GM21576 (cell line): ENCODE measurements around the gene PTPMT1.
"Not testable (repeated sequence)": the region's sequence is repeated elsewhere in the genome, so short reads cannot be mapped to it uniquely, and the experiment has no call there.

ENCODE experiments used
- ATAC-seq: cut with Tn5 transposase; IDR thresholded peaks from one replicate; pipeline ENCODE4 v1.9.1; 2021; ENCODE audit warnings: mild to moderate bottlenecking, moderate library complexity; ENCODE audit not compliant: unreplicated experiment

PTPMT1 gene, protein sequence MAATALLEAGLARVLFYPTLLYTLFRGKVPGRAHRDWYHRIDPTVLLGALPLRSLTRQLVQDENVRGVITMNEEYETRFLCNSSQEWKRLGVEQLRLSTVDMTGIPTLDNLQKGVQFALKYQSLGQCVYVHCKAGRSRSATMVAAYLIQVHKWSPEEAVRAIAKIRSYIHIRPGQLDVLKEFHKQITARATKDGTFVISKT

DNA sequence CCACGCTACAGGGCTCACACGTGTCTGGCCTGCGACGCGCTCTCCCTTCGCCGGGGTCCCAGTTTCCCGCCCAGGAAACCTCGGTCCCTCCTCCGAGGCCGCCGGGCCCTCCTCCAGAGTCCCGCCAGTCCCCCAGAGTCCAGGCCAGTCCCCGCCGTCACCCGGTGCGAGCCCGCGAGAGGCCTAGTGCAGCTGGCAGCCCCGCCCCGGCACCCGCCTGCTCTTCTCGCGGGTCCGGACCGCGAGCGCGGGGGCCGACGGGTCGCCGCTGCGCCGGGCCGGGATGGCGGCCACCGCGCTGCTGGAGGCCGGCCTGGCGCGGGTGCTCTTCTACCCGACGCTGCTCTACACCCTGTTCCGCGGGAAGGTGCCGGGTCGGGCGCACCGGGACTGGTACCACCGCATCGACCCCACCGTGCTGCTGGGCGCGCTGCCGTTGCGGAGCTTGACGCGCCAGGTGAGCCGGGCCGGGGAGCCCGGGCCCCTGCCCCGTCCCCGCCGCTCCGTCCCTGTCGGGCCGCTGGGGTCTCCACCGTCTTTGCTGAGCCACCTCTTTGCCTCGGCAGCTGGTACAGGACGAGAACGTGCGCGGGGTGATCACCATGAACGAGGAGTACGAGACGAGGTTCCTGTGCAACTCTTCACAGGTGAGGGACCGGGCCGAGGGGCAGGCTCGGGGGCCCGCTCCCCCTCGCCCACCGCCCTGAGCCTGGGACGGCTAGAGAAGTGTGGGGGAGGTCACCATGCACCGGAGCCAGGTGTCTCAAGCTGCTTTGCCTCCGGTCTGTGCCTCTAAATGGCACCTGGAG, at the start of gene PTPMT1:
PTPMT1 (plus strand) TSS at position 260 of the 809 bp plus-strand sequence; CDS start at position 284, 24 bp downstream.
- ATAC-seq: peak; percentile 82

DNA sequence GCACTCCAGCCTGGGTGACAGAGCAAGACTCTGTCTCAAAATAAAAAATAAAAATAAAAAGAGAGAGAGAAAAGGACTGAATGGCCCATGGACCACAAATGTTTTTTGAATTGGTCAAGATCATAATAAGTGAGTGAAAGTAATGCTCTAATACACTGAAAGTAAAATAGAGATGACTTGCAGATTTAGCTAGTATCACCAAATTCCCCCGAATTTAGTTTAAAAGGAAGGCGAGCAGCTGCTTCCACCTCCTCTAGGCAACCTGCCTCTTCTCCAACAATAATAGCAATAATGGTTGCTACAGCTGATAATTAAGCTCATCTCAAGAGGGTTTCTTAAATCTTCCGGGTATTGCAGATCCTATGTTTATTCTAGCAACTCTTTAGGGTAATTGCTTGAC, 49.2 kb upstream of the PTPMT1 start:
- no peak for ATAC-seq

DNA sequence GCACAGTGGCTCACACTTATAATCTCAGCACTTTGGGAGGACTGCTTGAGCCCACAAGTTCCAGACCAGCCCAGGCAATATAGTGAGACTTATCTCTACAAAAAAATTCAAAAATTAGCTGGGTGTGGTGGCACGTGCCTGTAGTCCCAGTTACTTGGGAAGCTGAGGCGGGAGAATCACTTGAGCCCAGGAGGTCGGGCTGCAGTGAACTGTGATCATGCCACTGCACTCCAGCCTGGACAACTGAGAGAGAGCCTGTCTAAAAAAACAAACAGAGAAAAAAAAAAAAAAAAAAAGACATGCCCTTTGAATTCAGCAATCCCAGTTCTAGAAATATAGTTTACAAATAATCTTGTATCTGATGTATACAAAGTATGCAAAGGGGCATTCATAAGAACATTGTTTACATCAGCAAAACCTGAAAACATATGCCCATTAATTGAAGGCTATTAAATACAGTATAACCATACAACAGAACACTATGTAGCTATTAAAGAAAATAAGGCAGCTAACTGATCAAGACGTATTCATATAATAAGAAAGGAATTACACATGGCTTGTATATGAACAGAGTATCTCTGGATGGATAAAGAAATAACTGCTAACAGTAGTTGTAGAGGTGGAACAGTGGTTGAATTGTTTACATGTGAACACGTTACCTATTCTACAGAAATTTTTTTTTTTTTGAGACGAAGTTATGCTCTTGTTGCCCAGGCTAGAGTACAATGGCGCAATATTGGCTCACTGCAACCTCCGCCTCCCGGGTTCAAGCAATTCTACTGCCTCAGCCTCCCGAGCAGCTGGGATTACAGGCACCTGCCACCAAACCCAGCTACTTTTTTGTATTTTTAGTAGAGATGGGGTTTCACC, 48.2 kb upstream of the PTPMT1 start:
- ATAC-seq: no peak

DNA sequence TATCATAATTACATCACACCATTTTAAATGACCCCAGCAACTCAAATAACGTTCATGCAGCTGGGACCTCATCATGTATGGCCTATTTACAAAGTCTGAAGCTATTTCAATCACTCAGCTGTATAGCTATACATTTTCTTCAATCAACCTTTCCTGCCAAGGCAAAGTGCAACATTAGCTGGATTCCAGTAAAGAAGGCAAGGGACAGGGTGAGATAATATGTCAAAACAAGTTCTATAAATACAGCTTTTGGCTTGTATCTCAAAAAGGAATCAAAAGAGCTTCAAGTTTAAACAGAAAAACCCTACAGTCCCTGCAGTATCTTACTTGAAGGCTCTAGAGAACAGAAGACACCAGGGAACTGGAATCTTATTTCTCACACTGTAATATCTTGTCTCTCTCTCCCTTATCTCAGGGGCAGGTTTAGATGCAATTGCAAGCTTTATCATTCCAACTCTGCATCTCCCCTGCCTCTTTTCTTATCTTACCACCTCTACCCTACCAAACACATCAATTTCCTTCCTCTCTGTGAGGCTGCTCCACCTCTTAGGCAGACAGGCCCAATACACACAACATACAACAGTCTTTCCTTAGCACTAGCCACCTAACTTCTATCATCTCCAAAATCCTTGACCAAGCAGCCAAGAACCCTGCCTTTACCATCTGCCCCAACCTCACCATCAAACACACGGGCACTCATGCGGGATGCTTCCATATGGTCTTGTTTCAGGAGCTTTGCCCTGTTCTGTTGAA, 47.0 kb upstream of the PTPMT1 start:
- no peak for ATAC-seq

DNA sequence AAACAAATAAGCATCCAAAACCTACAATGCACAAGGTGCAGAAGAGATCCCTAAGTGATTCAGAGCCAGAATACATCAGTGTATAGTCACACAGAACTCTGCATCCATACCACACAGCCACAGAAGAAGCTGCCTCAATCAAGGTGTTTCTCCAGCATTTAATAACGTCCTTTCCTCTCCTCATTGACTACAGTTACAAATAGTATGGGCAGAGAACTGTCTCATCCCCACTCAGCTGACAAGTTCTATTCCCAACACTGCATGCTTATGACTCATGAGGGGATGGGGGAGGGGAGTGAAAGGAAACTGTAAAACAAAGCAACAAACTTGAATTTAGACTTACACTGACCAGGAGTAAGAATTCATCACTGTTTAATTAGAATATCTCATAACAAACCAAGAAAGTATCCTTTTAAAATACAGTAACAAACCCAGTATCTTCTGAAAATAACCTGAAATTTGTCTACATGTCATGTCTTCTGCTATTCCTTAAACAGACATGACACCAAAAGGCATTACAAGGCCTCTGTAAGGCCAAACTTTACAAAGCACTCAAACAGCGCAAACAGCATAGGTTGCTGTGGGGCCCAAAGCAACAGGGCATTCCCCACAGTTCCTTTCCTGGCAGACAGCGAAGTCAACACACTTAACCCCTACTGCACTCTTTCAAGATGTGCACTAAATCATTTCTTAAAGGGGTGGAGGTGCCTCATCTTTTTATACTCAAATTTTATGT, 41.7 kb upstream of the PTPMT1 start:
- ATAC-seq: peak; percentile 56

DNA sequence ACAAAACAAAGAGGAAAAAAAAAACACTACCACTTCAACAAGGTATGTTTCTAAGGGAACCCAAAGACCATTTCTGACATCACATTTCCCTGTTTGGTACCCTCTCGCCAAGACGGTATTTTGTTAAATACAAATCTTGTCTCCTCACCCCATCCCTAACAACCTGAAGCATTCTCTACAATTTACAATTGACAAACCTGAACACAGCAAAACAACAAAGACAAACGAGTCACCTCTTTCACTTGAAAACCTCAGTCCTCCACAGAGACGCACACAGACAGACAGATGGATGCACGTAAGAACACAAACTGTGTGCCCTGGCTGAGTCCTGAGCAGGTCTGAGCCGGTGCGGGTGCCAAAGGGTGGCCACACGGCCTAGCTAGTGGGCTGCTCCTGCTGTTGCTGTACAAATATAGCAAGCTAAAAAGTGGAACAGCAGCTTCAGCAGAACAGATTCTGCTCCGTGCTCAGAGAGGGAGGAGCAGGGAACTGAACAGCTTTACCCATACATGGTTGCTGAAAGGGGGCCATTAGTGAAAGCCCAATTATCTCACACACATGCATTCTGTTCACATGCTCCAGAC, 41.0 kb upstream of the PTPMT1 start:
- ATAC-seq: no peak

DNA sequence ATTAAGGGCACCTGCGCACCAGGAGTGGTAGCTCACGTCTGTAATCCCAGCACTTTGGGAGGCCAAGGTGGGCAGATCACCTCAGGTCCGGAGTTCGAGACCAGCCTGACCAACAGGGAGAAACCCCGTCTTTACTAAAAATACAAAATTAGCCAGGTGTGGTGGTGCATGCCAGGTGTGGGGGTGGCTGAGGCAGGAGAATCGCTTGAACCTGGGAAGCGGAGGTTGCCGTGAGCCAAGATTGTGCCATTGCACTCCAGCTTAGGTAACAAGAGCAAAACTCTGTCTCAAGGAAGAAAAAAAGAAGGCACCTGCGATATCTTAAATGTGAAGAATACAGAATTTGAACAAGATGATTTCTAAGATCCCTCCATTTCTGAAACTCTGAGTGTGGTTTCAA, 39.4 kb upstream of the PTPMT1 start:
- ATAC-seq: not testable (repeated sequence)

DNA sequence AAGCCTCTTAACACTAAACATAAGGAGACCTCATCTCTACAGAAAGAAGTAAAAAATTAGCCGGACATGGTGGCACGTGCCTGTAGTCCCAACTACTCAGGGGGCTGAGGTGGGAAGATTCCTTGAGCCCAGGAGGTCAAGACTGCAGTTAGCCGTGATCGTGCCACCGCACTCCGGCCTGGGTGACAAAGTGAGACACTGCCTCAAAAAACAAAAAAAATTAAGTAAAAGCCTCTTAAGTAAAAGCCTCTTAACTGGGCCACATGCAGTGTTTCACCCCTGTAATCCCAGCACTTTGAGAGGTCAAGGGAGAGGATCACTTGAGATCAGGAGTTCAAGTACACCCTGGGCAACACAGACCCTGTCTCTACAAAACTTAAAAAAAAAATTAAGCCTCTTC, 38.2 kb upstream of the PTPMT1 start:
- ATAC-seq: no peak

DNA sequence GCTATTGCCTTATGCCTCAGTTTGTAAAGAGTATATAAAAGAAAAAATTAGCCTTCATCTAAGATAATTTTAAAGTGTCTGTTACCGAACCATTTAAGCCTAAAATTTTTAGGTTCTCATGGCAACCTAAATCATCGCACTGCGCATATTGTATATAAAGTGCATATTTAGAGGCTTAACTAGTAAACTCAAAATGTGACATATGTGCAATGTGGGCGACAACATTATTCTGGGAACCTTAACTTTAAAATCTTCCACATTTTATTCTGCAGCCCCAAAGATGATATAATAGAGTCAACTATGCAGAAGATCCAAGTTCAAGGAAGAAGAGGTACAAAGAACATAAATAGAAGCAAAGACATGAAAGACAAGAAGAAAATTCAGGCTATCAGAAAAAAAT, 35.4 kb upstream of the PTPMT1 start:
- no peak for ATAC-seq

DNA sequence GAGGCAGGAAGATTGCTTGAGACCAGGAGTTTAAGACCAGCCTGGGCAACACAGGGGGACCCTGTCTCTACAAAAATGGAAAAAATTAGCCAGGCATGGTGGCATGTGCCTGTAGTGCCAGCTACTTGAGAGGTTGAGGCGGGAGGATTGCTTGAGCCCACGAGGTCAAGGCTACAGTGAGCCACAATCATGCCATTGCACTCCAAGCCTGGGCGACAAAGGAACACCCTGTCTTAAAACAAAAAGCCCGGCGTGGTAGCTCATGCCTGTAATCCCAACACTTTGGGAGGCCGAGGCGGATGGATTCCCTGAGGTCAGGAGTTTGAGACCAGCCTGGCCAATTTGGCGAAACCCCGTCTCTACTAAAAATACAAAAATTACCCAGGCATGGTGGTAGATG, 34.7 kb upstream of the PTPMT1 start:
- not testable (repeated sequence) for ATAC-seq

DNA sequence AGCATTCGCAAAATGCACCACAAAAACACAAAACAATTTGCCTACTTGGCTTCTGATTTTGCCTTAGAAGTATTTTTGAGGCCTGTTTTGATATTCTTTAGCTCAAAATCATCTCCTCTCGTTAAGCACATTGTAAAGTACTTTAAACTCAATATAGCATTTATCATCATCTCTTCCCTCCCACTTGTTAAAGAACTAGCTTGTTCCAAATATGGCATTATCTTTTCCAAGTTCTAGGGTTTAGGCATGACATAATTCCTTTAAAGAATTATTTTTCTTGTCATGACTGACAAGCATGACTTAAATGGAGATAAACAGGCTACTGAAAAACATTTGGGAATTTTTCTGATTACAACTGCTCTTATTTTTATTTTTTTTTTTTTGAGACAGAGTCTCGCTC, 33.7 kb upstream of the PTPMT1 start:
- no peak for ATAC-seq

DNA sequence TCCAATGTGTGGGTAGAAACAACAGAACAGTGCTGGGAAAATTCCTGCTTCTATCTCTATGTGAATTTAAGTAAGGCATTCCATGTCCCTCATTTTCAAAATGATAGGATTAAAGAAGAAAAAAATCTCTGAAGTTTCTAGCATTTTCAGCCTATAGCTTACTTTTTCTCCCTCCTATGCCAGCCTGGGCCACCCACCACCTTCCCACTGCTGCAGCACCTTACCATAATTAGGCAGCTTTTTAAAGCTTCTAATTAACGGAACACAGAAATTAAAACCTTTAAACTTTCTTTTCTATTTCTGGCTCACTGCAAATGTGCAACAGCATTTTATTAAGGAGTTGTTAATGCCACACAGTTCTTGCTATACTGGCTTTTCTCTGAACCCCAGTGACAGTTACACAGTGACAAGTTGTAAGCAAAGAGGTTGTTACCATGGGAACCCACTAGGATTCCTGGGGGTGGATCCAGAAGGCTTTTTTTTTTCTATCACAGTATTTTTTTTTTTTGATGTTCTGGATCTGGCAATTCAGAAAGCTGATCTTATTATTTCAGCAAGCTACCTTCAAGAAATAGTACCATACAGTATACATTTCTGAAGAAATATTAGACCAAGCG, 32.7 kb upstream of the PTPMT1 start:
- no peak for ATAC-seq

DNA sequence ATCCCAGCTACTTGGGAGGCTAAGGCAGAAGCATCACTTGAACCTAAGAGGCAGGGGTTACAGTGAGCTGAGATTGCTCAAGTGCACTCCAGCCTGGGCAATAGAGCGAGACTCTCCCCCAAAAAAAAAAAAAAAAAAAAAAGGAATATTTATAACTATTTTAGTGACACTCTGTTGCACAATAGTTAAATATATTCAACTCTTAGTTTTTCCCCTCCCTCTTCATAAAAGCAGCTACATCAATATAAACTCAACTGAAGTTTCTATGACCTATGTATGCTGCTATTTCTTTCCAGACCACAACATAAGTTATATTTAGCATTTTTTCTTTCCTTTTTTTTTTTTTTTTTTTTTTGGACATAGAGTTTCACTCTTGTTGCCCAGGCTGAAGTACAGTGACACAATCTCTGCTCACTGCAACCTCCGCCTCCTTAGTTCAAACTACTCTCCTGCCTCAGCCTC, 31.7 kb upstream of the PTPMT1 start:
- ATAC-seq: no peak

DNA sequence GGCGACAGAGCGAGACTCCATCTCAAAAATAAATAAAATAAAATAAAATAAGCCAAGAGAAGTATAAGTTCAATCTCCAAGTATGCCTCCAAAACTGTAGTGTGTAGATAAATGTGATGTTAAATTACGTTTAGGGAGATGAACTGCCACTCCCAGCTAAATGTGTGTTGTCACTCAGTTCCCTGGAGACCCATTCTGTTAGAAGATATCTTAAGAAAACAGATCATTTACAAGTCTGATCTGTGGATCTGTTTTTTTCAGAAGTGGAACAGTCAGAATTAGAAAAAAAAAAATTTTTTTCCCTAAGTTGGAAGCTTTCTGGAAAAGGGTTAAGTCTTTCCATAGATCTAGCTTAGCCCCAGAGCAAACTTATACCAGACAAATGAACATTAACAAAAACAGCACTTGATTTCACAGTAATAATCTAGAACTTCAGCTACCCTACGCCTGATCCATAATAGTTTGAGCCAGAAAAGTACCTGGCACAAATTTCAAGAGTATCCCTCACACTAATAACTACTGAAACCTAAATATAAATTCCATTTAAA, 30.6 kb upstream of the PTPMT1 start:
- ATAC-seq: no peak

DNA sequence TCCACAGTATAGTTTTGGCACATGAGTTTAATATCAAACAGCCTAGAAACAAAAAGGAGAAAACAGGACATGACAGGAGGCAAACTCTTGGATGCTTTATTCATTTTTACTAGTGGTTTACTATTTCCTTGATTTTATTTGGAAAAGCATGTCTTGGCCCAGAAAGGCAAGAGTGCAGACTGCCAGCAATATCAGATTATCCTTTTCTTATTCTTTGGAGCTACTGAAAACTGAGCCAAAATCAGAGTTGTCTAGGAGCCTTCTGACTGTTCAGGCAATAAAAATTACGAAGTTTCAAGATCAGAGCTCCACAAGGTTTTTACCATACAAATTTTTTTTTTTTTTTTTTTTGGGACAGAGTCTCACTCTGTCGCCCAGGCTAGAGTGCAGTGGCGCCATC, 28.5 kb upstream of the PTPMT1 start:
- no peak for ATAC-seq

DNA sequence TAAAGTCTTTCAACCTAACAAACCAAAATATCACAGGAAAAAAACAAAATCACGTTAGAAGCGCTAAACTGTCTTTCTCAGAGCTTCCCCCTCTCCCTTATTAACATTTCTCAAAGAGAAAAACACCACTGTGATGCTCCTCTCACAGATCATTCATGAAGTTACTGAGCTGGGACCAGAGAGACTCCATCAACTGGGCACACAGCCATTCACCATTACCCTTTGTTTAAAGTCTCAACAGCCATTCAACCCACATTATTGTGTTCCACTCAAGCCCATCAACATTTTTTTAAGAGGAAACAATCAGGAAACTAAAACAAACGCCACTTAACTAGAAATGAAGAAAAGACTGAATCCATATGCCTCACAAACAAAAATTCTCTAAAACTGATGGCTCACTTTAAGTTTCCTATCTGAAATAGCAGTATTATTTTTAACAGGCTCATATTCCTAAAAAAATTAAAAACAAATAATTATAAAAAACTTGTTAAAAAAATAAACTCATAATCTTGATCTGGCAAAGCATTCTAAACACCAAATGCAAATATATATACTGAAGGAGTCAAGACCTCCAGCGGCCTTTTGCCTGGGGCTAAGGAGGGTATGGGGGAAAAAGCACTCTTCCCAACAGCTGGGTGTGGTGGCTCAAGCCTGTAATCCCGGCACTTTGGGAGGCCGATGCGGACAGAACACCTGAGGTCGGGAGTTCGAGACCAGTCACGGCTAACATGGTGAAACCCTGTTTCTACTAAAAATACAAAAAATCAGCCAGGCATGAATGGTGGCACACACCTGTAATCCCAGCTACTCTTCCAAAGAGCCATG, 26.4 kb upstream of the PTPMT1 start:
- ATAC-seq: no peak

DNA sequence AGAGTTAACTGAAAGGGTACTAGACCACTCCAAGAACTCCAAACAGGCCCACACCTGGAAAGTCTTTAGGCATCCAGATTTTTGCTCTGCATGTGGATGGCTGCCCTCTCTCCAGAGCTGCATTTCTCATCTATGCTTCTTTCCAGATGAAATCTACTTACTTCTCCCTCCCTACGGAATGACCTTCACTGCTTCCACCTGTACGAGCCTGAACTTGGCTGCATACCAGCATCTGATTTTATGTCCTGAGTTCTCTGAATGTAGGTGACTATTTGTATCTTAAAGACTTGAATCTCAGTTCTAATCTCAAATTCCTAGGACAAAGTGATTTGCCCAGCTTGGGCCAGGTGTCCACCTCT, 25.7 kb upstream of the PTPMT1 start:
- ATAC-seq: no peak

DNA sequence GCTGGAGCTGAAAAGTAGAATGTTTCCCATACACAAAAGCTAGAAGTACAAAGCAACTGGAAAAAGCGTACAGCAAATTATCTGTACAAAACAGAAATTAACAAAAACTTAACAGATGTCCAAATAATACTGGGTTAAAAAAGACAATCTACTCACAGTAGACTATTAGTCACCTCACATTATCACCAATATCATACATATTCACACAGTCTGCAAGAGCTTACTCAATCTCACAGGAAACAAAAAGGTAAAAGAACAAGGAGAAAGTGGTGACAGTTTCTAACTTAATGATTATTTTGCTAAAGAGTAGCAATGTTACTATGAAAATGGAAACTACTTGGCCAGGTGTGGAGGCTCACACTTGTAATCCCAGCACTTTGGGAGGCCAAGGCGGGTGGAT, 24.3 kb upstream of the PTPMT1 start:
- no peak for ATAC-seq
